Measurements from ENCODE around the gene GCC2.
"Not testable (repeated sequence)": the region's sequence is repeated elsewhere in the genome, so short reads cannot be mapped to it uniquely, and the experiment has no call there.

Gene GCC2

GRCh38 chr2:108446703-108447102, 2.3 kb upstream of the GCC2 start:
- no peak for DNase-seq

- no peak for DNase-seq
These were observed 894 bp upstream of the GCC2 start for GRCh38 chr2:108447947-108448677.

GRCh38 chr2:108449410-108450130, 564 bp downstream of the GCC2 start:
- peak; percentile 55 for DNase-seq

DNA sequence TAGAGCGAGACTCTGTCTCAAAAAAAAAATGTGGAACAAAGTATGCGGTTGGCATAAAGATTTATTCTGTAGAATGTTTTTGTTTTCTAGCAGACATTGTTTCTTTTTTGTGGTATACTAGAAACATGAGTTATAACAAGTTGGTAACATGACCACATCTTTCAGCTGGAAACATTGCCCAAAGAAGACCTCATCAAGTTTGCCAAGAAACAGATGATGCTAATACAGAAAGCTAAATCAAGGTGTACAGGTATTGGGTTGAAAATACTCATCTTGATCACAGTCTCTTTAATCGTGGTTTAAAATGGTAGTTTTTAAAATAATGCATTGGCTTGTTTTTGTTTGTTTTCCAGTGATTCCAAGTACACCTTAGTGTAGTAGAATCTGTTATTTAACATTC, 1.9 kb downstream of the GCC2 start:
- DNase-seq: no peak

GRCh38 chr2:108451976-108452375, 3.0 kb downstream of the GCC2 start:
- no peak for DNase-seq

DNA sequence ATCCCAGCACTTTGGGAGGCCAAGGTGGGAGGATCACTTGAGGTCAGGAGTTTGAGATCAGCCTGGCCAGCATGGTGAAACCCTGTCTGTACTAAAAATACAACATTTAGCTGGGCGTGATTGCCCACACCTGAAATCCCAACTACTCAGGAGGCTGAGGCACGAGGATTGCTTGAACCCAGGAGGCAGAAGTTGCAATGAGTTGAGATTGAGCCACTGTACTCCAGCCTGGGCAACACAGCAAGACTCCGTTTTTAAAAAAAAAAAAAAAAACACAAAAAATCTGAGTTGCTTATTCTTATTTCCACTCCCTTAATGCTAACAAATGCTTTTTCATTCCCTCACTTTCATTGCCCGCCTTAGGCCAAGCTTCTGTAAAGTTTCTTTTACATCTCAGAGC, 4.5 kb downstream of the GCC2 start:
- not testable (repeated sequence) for DNase-seq

GRCh38 chr2:108454440-108454839, 5.4 kb downstream of the GCC2 start:
- no peak for DNase-seq

- DNase-seq: no peak
These were observed 6.6 kb downstream of the GCC2 start for GRCh38 chr2:108455571-108455970.

GRCh38 chr2:108458082-108458481, 9.1 kb downstream of the GCC2 start:
- DNase-seq: no peak

DNA sequence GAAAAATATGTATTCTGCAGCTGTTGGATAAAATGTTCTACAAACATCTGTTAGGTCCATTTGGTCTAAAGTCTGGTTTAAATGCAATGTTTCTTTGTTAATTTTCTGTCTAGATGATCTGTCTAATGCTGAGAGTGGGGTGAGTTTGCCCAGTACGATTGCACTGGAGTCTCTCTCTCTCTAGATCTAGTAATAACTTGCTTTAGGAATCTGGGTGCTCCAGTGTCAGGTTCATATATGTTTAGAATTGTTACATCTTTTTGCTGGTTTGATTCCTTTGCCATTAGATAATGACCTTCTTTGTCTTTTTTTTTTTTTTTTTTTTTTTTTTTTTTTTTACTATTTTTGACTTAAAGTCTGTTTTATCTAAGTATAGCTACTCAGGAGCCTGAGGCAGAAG, 10.4 kb downstream of the GCC2 start:
- DNase-seq: no peak

DNA sequence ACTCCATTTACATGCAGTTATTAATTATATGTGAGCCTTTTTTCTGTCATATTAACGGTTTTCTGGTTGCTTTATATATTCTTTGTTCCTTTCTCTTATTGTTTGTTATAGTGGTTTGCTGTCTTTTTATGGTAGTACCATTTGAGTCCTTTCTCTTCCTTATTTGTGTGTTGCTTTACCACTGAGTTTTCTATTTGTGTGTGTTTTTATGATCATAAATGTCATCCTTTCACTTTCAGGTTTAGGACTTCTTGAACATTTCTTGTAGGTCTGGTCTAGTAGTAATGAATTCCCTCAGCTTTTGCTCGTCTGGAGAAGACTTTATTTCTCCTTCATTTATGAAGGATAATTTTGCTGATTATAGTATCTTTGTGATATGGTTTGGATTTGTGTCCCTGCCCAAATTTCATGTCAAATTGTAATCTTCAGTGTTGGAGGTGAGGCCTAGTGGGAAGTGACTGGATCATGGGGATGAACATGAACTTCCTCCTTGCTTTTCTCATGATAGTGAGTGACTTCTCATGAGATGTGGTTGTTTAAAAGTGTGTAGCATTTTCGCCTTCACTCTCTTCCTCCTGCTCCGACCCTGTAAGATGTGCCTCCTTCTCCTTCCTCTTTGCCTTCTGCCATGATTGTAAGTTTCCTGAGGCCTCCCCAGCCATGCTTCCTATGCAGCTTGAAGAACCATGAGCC, 11.5 kb downstream of the GCC2 start:
- DNase-seq: no peak

- no peak for DNase-seq
These were observed 28.1 kb downstream of the GCC2 start for GRCh38 chr2:108477099-108477498.

DNA sequence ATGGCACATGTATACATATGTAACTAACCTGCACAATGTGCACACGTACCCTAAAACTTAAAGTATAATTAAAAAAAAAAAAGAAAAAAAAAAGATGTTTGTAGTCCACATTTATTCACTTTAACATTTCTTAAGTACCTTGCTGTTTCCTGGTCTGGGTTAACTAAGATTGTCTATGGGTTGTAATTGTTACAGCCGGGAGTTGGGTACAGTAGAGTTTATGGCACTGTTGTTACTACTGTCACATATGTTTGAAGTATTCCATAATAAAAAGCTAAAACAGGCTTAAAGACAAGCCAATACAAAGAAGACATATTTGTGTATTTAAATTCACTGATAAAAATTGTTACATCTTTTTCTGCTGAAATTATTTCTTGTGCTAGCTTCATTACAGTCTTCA, 36.2 kb downstream of the GCC2 start:
- DNase-seq: no peak

- no peak for DNase-seq
These were observed 41.6 kb downstream of the GCC2 start for GRCh38 chr2:108490506-108491122.

- DNase-seq: no peak
These were observed 42.8 kb downstream of the GCC2 start for GRCh38 chr2:108491848-108492247.

DNA sequence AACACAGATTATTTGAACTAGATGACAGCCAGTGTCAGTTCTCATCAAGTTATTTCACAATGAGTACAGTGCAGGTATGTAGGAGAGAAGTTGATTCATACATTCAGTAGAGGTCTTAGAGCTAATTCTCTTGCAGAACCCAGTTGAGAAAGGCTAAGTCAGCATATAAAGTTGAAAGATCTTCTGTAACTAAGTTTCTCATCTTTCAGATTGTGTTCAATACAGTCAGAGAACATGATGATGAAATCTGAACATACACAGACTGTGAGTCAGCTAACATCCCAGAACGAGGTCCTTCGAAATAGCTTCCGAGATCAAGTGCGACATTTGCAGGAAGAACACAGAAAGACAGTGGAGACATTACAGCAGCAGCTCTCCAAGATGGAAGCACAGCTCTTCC, 43.4 kb downstream of the GCC2 start:
- DNase-seq: no peak

DNA sequence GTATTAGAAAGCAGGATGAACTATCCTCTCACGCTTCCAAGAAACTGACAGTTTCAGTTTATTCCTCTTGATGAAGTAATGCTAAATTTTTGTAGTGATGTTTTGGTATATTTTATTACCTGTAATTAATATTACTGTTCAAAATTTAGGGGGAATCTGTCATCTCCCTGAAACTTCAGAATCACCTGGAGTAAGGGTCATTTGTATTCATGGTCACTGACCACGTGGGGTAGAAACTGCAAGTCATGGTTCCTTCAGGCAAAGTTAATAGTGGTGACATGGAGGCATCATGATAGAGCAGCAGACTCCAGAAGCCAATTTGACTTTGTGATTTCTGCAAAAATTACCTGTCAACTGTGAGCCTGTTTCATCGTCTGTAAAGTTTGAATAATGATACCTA, 47.2 kb downstream of the GCC2 start:
- not testable (repeated sequence) for DNase-seq

DNA sequence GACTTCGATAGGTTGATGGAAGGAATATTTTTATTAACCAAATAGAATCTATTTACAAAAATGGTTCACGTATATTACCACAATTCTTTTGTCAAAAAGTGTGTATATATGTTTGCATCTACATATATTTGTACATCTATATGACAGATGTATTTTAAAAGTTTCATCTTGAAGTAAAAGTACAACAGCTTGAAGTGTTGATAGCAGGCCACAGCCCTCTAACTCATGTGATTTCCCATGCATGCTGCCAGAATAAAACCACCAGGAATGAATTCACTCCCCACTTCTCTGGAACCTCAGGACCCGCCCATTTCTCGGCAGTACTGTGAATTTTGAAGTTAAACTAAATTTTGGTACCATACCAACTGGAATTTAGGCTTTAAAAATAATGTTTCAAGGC, 58.6 kb downstream of the GCC2 start:
- DNase-seq: not testable (repeated sequence)

DNA sequence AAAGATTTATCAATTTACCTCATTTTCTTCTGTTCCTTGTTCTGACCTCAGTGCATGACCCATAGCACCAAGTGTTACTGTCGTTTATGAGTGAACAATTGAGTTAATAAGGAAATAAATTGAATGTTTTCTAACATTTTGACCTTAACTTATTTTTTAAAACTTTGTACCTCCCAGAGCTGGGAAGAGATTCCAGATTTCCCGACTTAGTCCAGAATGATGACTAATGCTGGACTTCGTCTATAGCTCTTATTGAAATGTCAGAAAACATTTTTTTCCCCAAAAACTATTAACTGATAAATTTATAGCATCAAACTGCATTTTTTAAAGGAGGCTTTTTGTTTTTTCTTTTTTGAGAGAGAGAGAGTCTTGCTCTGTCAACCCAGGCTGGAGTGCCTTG, 63.4 kb downstream of the GCC2 start:
- not testable (repeated sequence) for DNase-seq

DNA sequence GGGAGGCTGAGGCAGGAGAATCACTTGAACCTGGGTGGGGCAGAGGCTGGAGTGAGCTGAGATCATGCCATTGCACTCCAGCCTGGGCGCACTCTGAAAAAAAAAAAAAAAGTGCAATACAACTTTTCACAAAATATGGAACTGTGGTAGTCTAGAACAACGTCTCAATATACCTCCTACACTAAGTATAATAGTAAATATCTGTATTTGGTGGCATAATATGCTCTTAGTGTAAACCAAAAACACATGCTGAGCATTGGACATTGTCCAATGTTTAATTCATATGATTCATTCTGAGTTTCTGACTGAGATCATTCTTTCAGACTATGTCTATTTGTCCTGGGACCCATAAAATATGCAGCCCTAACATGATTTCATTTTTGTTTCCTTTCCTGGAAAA, 65.5 kb downstream of the GCC2 start:
- DNase-seq: not testable (repeated sequence)

DNA sequence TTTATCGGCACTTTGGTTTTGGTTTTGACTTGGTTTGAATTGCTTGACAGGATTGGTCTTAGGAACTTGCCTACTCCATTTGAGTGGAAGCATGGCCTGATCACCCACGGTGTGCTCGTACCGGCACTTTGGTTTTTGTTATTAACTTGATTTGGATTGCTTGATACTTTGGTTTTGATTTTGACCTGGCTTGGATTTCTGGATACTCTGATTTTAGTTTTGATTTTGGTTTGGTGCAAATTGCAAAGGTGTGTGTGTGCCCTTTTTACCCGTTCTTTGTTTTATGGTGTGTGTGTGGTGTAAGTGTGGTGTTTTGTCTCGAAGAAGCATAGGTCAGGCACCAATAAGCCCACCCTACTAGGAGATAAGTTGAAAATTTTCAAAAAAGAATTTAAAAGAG, 75.7 kb downstream of the GCC2 start:
- DNase-seq: not testable (repeated sequence)

DNA sequence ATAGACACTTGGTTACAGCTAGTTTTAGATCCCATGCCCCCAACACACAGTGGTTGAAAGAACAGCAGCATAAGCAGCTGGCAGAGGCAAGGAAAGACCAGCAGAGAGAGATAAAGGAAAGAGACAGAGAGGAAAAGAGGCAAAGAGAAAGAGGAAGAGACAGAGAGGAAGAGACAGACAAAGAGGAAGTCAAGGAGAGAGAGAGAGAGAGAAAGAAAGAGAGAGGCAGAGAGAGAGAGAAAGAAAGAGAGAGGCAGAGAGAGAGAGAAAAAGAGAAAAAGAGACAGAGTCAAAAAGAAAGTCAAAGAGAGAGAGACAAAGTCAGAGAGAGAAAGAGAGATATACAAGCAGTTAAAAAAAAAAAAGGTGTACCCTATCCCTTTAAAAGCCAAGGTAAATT, 76.3 kb downstream of the GCC2 start:
- not testable (repeated sequence) for DNase-seq

GRCh38 chr2:108531674-108532055, 82.7 kb downstream of the GCC2 start:
- no peak for DNase-seq

Measured in CD4-positive, alpha-beta T cell treated with Interleukin-21 for 1 hour (primary cell).